Measurements from ENCODE around the gene COA5.

DNA sequence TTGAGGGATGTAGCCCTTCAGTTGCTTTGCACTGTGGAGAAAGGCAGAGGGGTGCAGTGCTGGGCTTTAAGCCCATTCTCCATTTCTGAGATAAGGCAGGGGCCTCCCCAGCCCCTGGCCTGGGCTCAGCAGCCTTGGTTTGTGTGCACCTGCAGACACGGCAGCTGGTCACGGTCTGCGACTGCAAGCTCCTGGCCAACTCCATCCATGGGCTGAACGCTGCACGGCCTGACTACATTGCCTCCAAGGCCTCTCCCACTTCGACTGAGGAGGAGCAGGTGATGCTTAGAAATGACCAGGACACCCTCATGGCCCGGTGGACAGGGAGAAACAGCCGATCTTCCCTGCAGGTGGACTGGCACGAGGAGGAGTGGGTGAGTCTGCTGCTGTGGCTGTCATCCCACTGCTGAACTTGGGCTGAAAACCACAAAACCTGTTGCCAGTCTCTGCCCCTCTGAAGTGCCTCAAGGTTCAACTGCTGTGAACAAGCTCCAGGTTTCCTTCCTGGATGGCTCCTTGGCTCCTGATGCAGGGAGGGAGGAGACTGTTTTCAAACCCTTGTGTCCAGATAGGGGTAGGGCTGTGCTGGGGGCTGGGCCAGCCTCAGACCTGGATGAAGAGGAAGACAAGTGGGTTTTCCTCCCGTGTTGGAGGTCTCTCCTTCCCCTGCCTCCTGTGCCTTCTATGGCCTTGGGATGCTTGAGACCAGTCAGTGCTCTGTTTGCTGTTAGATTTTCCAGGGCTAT, 54.0 kb downstream of the COA5 start:
- TF ChIP-seq EZH2 (IDR thresholded peaks at IDR 0.05) = no peak
- TF ChIP-seq POLR2AphosphoS5 (IDR thresholded peaks at IDR 0.05; ENCODE audit: borderline replicate concordance, low read depth, low read length) = no peak
- no peak for TF ChIP-seq FOXP2 (optimal IDR thresholded peaks at IDR 0.05; ENCODE audit: control extremely low read depth, extremely low read length, insufficient read depth)
